GM23338 (cell line): ENCODE measurements around the gene CCDC68. TPM values are rescaled to one million over a fixed set of nuclear protein-coding genes. Genes with fewer than 3 reads are reported as not detected.

Source experiments
- ATAC-seq: fragments of 200-7000 bp; cut with Tn5 transposase; 3 replicates; pipeline ENCODE4 v1.9.1; 2020
- DNase-seq: peaks from one replicate; pipeline ENCODE4 v3.0.0-alpha.2; 2015; ENCODE audit warnings: low spot score
- H2AFZ ChIP-seq: fragments of 200-600 bp; sonication (generic); 2 replicates; pipeline ENCODE4 v1.8.0; 2016; ENCODE audit warnings: antibody characterized with exemption, mild to moderate bottlenecking, moderate library complexity
- H3F3A ChIP-seq: fragments of 200-600 bp; sonication (generic); replicated peaks from 2 replicates; pipeline ENCODE4 v1.8.0; 2017; ENCODE audit warnings: antibody characterized with exemption, mixed run types, low read depth
- H3K27ac ChIP-seq: fragments of 200-600 bp; sonication (generic); 2 replicates; pipeline ENCODE4 v1.6.1; 2016; ENCODE audit warnings: low read depth
- H3K27me3 ChIP-seq: fragments of 200-600 bp; sonication (generic); 2 replicates; pipeline ENCODE4 v1.8.0; 2016; ENCODE audit warnings: mild to moderate bottlenecking, mixed run types, moderate library complexity; ENCODE audit not compliant: insufficient read depth
- H3K36me3 ChIP-seq: fragments of 200-600 bp; sonication (generic); 2 replicates; pipeline ENCODE4 v1.8.0; 2016; ENCODE audit warnings: mild to moderate bottlenecking; ENCODE audit not compliant: insufficient read depth
- H3K4me1 ChIP-seq: fragments of 200-600 bp; sonication (generic); 2 replicates; pipeline ENCODE4 v1.8.0; 2016; ENCODE audit warnings: mild to moderate bottlenecking, moderate library complexity; ENCODE audit not compliant: insufficient read depth
- H3K4me2 ChIP-seq: fragments of 200-600 bp; sonication (generic); 2 replicates; pipeline ENCODE4 v1.7.1; 2017; ENCODE audit warnings: mixed run types
- H3K4me3 ChIP-seq: fragments of 200-600 bp; sonication (generic); 2 replicates; pipeline ENCODE4 v1.6.1; 2016; ENCODE audit warnings: mixed run types
- H3K79me2 ChIP-seq: fragments of 200-600 bp; sonication (generic); replicated peaks from 2 replicates; pipeline ENCODE4 v1.8.0; 2017; ENCODE audit warnings: mild to moderate bottlenecking; ENCODE audit not compliant: insufficient read depth
- H3K9me2 ChIP-seq: fragments of 200-600 bp; sonication (generic); 2 replicates; pipeline ENCODE4 v1.8.0; 2017; ENCODE audit not compliant: insufficient read depth
- H4K20me1 ChIP-seq: fragments of 200-600 bp; sonication (generic); replicated peaks from 2 replicates; pipeline ENCODE4 v1.8.0; 2017; ENCODE audit warnings: mild to moderate bottlenecking; ENCODE audit not compliant: insufficient read depth
- H3K27ac Mint-ChIP-seq: 2 replicates; pipeline ENCODE4 v1.8.0; 2020; ENCODE audit warnings: inconsistent platforms, mild to moderate bottlenecking, moderate library complexity, mixed read lengths
- H3K27me3 Mint-ChIP-seq: 3 replicates; pipeline ENCODE4 v1.8.0; 2022; ENCODE audit warnings: low read depth, mild to moderate bottlenecking, moderate library complexity, mixed read lengths, inconsistent platforms; ENCODE audit not compliant: insufficient read depth, poor library complexity
- H3K36me3 Mint-ChIP-seq: 3 replicates; pipeline ENCODE4 v1.8.0; 2021; ENCODE audit warnings: low read depth, mild to moderate bottlenecking, inconsistent platforms, moderate library complexity, mixed read lengths
- H3K4me1 Mint-ChIP-seq: 3 replicates; pipeline ENCODE4 v1.8.0; 2020; ENCODE audit warnings: mild to moderate bottlenecking, inconsistent platforms, mixed read lengths
- H3K4me3 Mint-ChIP-seq: 3 replicates; pipeline ENCODE4 v1.8.0; 2021; ENCODE audit warnings: moderate library complexity, mild to moderate bottlenecking, inconsistent platforms, mixed read lengths
- H3K9me3 Mint-ChIP-seq: 3 replicates; pipeline ENCODE4 v1.8.0; 2020; ENCODE audit warnings: moderate library complexity, mild to moderate bottlenecking, inconsistent platforms, mixed read lengths
- CREB1 ChIP-seq: fragments of 250-450 bp; sonication (Bioruptor Pico); IDR thresholded peaks from 2 replicates; pipeline ENCODE4 v1.5.0; 2020; ENCODE audit warnings: low read depth, mild to moderate bottlenecking, moderate library complexity
- EZH2 ChIP-seq: fragments of 200-600 bp; sonication (generic); IDR thresholded peaks from one replicate; pipeline ENCODE4 v1.8.0; 2017; ENCODE audit warnings: antibody characterized with exemption, mild to moderate bottlenecking, low read depth; ENCODE audit not compliant: unreplicated experiment
- JUNB ChIP-seq: IDR thresholded peaks from one replicate; pipeline ENCODE4 v1.6.1; 2016; ENCODE audit warnings: antibody characterized with exemption; ENCODE audit not compliant: unreplicated experiment
- NANOG ChIP-seq: IDR thresholded peaks from 2 replicates; pipeline ENCODE4 v1.6.1; 2016; ENCODE audit warnings: antibody characterized with exemption, borderline replicate concordance
- STAT1 ChIP-seq: IDR thresholded peaks from one replicate; pipeline ENCODE4 v1.6.1; 2016; ENCODE audit warnings: antibody characterized with exemption; ENCODE audit not compliant: unreplicated experiment
- ZNF114 ChIP-seq: fragments of 250-450 bp; sonication (Bioruptor Pico); IDR thresholded peaks from 2 replicates; pipeline ENCODE4 v1.5.0; 2020; ENCODE audit warnings: mild to moderate bottlenecking, moderate library complexity
- polyA plus RNA-seq: library from polyadenylated mRNA; unstranded; fragments of >200 nt; fragmentation: Nextera tagmentation; extraction: Ambion mirVana; gene quantifications from 2 replicates; pipeline ENCODE4 v1.2.1, GENCODE V29; 2016
- total RNA-seq: library from RNA; depleted of rRNA; stranded (reverse); fragments of >200 nt; shearing (Covaris generic); gene quantifications from 2 replicates; pipeline ENCODE4 v1.2.3, GENCODE V29; 2014
- TF ChIP-seq, protein P1 (sequence below), 2 experiments: fragments of 200-600 bp in 1 of 2; sonication (generic) in 1 of 2; conservative IDR thresholded peaks; 2 replicates each; pipeline versions ENCODE4 v1.5.1 to v1.6.1; 2016 to 2017; ENCODE audit warnings: antibody characterized with exemption in 2 of 2, low read depth in 2 of 2, mild to moderate bottlenecking in 2 of 2, moderate library complexity in 1 of 2
- TF ChIP-seq, protein P2 (sequence below): IDR thresholded peaks from 2 replicates; pipeline ENCODE4 v1.6.1; 2016; ENCODE audit warnings: antibody characterized with exemption

CCDC68 gene
- total and polyA plus RNA-seq, 2 experiments from 2014 or later: 1.6 to 3.7 TPM

DNA sequence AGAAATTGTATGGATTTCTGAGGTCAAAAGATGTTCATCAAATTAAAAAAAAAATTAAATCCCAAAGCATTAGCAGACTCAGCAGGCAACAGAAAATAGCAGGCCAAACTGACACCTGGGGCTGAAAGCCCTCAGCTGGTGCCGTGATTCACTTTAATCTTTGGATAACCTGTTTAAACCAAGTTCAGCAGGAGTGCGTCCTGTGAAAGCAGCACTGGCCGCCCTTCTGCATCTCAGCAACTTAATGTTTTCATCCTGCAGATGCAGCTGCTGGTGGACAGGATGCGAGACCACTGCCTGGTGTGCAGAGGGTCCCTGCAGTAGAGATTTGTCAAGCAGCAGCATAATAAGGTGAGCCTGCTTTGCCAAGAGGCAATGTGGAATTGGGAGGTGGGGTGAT is 41.2 kb downstream of the CCDC68 start:
- H2AFZ ChIP-seq: no peak overlapping the region

DNA sequence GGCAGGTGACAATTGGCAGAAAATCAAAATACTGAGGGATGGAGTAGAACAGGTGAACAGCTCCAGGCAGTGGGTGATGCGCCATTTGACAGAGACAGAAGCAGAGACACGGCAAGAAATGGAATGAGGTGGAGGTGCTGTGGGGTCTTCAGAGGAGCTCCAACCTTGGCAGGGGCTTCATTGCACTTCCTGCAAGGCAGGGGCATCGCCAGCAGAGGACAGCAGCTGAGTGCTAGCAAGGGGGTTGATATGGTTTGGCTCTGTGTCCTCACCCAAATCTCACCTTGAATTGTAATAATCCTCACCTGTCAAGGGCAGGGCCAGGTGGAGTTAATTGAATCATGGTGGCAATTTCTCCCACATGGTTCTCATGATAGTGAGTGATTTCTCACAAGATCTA is 42.8 kb downstream of the CCDC68 start:
- no peak for DNase-seq
- Mint-ChIP-seq H3K4me3 (no peak overlapping the region), H3K4me1 (no peaks in the 10 kb centered on the region), H3K36me3 (no peaks in the 10 kb centered on the region), H3K27ac (no peak overlapping the region), H3K27me3 (peaks cover 2% of the 10 kb centered on the region), H3K9me3 (no peaks in the 10 kb centered on the region)
- Histone ChIP-seq H3K9me2 (0 out of 2 replicates have a peak, but pooled peaks cover 7% of the 10 kb centered on the region), H3K27ac (no peak overlapping the region), H4K20me1 (no peaks in the 10 kb centered on the region), H3K79me2 (no peaks in the 10 kb centered on the region), H3F3A (no peaks in the 10 kb centered on the region), H3K27me3 (no peaks in the 10 kb centered on the region), H2AFZ (no peak overlapping the region), H3K4me3 (no peak overlapping the region), H3K36me3 (no peaks in the 10 kb centered on the region), H3K4me1 (no peaks in the 10 kb centered on the region), H3K4me2 (no peak overlapping the region)
- TF ChIP-seq, protein P1, sequence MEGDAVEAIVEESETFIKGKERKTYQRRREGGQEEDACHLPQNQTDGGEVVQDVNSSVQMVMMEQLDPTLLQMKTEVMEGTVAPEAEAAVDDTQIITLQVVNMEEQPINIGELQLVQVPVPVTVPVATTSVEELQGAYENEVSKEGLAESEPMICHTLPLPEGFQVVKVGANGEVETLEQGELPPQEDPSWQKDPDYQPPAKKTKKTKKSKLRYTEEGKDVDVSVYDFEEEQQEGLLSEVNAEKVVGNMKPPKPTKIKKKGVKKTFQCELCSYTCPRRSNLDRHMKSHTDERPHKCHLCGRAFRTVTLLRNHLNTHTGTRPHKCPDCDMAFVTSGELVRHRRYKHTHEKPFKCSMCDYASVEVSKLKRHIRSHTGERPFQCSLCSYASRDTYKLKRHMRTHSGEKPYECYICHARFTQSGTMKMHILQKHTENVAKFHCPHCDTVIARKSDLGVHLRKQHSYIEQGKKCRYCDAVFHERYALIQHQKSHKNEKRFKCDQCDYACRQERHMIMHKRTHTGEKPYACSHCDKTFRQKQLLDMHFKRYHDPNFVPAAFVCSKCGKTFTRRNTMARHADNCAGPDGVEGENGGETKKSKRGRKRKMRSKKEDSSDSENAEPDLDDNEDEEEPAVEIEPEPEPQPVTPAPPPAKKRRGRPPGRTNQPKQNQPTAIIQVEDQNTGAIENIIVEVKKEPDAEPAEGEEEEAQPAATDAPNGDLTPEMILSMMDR (conservative IDR thresholded peaks at IDR 0.05; ENCODE audit: low read depth in 2 of 2): peak in 1 of 2 experiments; percentile 65; a peak in 3 of 4 replicates
- TF ChIP-seq JUNB: no peak
- peak; percentile 31; the same call in 2 of the 3 replicates for ATAC-seq

More for the DNA sequence above, 41.2 kb downstream of the CCDC68 start:
- DNase-seq (no peak), ATAC-seq (no peak)
- Histone ChIP-seq H4K20me1 (no peaks in the 10 kb centered on the region), H3K4me1 (0 out of 2 replicates have a peak, but pooled peaks cover 3% of the 10 kb centered on the region), H3K36me3 (no peaks in the 10 kb centered on the region), H3K79me2 (no peaks in the 10 kb centered on the region), H3F3A (no peaks in the 10 kb centered on the region), H3K27me3 (no peaks in the 10 kb centered on the region), H3K4me3 (no peak overlapping the region), H3K27ac (no peak overlapping the region), H3K4me2 (no peak overlapping the region), H3K9me2 (0 out of 2 replicates have a peak, but pooled peaks cover 7% of the 10 kb centered on the region)
- no peaks in the 10 kb centered on the region for H3K9me3 Mint-ChIP-seq
- no peak overlapping the region for H3K4me3 Mint-ChIP-seq
- no peaks in the 10 kb centered on the region for H3K36me3 Mint-ChIP-seq
- H3K27ac Mint-ChIP-seq: no peak overlapping the region
- TF ChIP-seq STAT1 (no peak), NANOG (no peak), ZNF114 (CRISPR knock-in tag) (no peak)
- TF ChIP-seq, protein P2, sequence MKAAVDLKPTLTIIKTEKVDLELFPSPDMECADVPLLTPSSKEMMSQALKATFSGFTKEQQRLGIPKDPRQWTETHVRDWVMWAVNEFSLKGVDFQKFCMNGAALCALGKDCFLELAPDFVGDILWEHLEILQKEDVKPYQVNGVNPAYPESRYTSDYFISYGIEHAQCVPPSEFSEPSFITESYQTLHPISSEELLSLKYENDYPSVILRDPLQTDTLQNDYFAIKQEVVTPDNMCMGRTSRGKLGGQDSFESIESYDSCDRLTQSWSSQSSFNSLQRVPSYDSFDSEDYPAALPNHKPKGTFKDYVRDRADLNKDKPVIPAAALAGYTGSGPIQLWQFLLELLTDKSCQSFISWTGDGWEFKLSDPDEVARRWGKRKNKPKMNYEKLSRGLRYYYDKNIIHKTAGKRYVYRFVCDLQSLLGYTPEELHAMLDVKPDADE: no peak
- peaks cover 3% of the 10 kb centered on the region for H3K27me3 Mint-ChIP-seq
- H3K4me1 Mint-ChIP-seq: peaks cover 3% of the 10 kb centered on the region

DNA sequence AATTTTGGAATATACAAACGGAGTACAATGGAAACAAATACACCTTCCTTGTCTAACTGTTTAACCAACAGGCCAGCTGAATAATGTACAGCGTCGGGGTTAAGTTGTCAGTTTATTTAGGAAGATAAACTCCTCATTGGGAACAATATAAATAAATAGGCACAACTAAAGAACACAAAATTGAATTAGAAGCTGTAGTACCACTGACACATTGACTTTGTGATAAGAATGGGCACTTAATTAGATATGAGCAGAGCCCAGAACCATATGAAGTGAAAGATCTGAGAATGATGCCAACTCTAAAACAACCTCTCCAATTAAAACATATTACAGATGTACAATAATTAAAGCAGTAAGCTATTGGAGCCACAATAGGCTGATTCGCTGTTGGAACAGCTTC is 44.4 kb downstream of the CCDC68 start:
- Mint-ChIP-seq H3K36me3 (no peaks in the 10 kb centered on the region; the same call in 2 of the 3 replicates), H3K27me3 (peaks cover 2% of the 10 kb centered on the region), H3K4me1 (no peaks in the 10 kb centered on the region), H3K27ac (no peak overlapping the region), H3K9me3 (peaks cover 4% of the 10 kb centered on the region; the same call in 1 of the 3 replicates), H3K4me3 (no peak overlapping the region)
- Histone ChIP-seq H2AFZ (no peak overlapping the region), H3K36me3 (no peaks in the 10 kb centered on the region), H3K27me3 (no peaks in the 10 kb centered on the region), H3K4me1 (no peaks in the 10 kb centered on the region), H3K4me2 (no peak overlapping the region), H3K27ac (no peak overlapping the region), H3K9me2 (0 out of 2 replicates have a peak, but pooled peaks cover 7% of the 10 kb centered on the region), H4K20me1 (no peaks in the 10 kb centered on the region), H3K79me2 (no peaks in the 10 kb centered on the region), H3K4me3 (no peak overlapping the region), H3F3A (no peaks in the 10 kb centered on the region)
- ATAC-seq: no peak
- no peak for TF ChIP-seq JUNB
- no peak for TF ChIP-seq EZH2
- TF ChIP-seq STAT1: no peak
- TF ChIP-seq CREB1: no peak
- no peak for TF ChIP-seq NANOG
- DNase-seq: no peak
